Erythroblast (primary cell): ENCODE data around the gene PKP4.

Source experiments
- DNase-seq, 2 experiments: peaks; one replicate each; lab custom pipeline; 2025; lab: John Stamatoyannopoulos, UW
- GATA1 ChIP-seq: IDR thresholded peaks from 2 replicates; pipeline ENCODE4 v1.6.1; 2011; ENCODE audit warnings: low read depth, mild to moderate bottlenecking, control low read depth, low read length, moderate library complexity
- POLR2A ChIP-seq: IDR thresholded peaks from 2 replicates; pipeline ENCODE4 v1.6.1; 2011; ENCODE audit warnings: mild to moderate bottlenecking, low read length

Gene PKP4

GRCh38 chr2:158656492-158657229 lies 199.9 kb downstream of the PKP4 start:
- no peak for DNase-seq
- no peak for TF ChIP-seq GATA1
- TF ChIP-seq POLR2A = no peak

GRCh38 chr2:158658396-158658795 lies 201.6 kb downstream of the PKP4 start:
- no peak for DNase-seq
- TF ChIP-seq GATA1 = no peak
- TF ChIP-seq POLR2A = no peak

GRCh38 chr2:158659483-158659882 lies 202.7 kb downstream of the PKP4 start:
- no peak for DNase-seq
- TF ChIP-seq POLR2A (no peak), GATA1 (no peak)

- no peak for TF ChIP-seq POLR2A
- no peak for TF ChIP-seq GATA1
These were observed 204.5 kb downstream of the PKP4 start for GRCh38 chr2:158661231-158661630.

GRCh38 chr2:158662421-158662820 lies 205.7 kb downstream of the PKP4 start:
- DNase-seq = no peak
- TF ChIP-seq POLR2A (no peak), GATA1 (no peak)

More at GRCh38 chr2:158661231-158661630, 204.5 kb downstream of the PKP4 start:
- DNase-seq = no peak

- no peak for TF ChIP-seq POLR2A
- TF ChIP-seq GATA1 = no peak
- no peak for DNase-seq
These were observed 207.0 kb downstream of the PKP4 start for GRCh38 chr2:158663796-158664195.

- TF ChIP-seq POLR2A (no peak), GATA1 (no peak)
- DNase-seq = no peak
These were observed 208.2 kb downstream of the PKP4 start for GRCh38 chr2:158664987-158665386.

GRCh38 chr2:158665536-158666302 lies 209.0 kb downstream of the PKP4 start:
- DNase-seq = no peak
- no peak for TF ChIP-seq GATA1
- TF ChIP-seq POLR2A = no peak

- no peak for TF ChIP-seq GATA1
- no peak for TF ChIP-seq POLR2A
- no peak for DNase-seq
These were observed 210.2 kb downstream of the PKP4 start for GRCh38 chr2:158666969-158667368.

- no peak for TF ChIP-seq GATA1
- TF ChIP-seq POLR2A = no peak
- no peak for DNase-seq
These were observed 210.8 kb downstream of the PKP4 start for GRCh38 chr2:158667586-158667985.

- no peak for DNase-seq
- TF ChIP-seq POLR2A (no peak), GATA1 (no peak)
These were observed 211.4 kb downstream of the PKP4 start for GRCh38 chr2:158668001-158668765.

GRCh38 chr2:158670292-158670691 lies 213.5 kb downstream of the PKP4 start:
- DNase-seq = no peak
- TF ChIP-seq GATA1 = no peak
- no peak for TF ChIP-seq POLR2A

- no peak for TF ChIP-seq GATA1
- no peak for TF ChIP-seq POLR2A
- no peak for DNase-seq
These were observed 214.9 kb downstream of the PKP4 start for GRCh38 chr2:158671360-158672245.
